Stomach smooth muscle (tissue), 2 donors: ENCODE data around the gene APELA.

Experiments used
- H3K27ac ChIP-seq: one replicate; pipeline ENCODE4 v1.7.0; 2013; ENCODE audit warnings: mild to moderate bottlenecking, low read length, inconsistent platforms
- H3K27me3 ChIP-seq, 2 donors: one replicate each; pipeline ENCODE4 v1.7.0; 2013; ENCODE audit warnings: low read length in 2 of 2; ENCODE audit not compliant: insufficient read depth in 2 of 2, control insufficient read depth in 1 of 2
- H3K36me3 ChIP-seq, 2 donors: one replicate each; pipeline ENCODE4 v1.7.0; 2013; ENCODE audit warnings: low read length in 2 of 2; ENCODE audit not compliant: control insufficient read depth in 2 of 2, insufficient read depth in 2 of 2
- H3K4me1 ChIP-seq: one replicate; pipeline ENCODE4 v1.7.0; 2013; ENCODE audit warnings: low read length; ENCODE audit not compliant: control insufficient read depth, insufficient read depth
- H3K4me3 ChIP-seq, 2 donors: one replicate each; pipeline ENCODE4 v1.7.0; 2013; ENCODE audit warnings: low read length in 2 of 2
- H3K9ac ChIP-seq, 2 donors: one replicate each; pipeline ENCODE4 v1.7.0; 2013; ENCODE audit warnings: low read length in 2 of 2, mild to moderate bottlenecking in 1 of 2
- H3K9me3 ChIP-seq, 2 donors: one replicate each; pipeline ENCODE4 v1.7.0; 2013; ENCODE audit warnings: low read length in 2 of 2; ENCODE audit not compliant: control insufficient read depth in 2 of 2
- donor health status: healthy.
- donor health status: Pancreatic carcinoma.

Gene APELA, protein sequence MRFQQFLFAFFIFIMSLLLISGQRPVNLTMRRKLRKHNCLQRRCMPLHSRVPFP

DNA sequence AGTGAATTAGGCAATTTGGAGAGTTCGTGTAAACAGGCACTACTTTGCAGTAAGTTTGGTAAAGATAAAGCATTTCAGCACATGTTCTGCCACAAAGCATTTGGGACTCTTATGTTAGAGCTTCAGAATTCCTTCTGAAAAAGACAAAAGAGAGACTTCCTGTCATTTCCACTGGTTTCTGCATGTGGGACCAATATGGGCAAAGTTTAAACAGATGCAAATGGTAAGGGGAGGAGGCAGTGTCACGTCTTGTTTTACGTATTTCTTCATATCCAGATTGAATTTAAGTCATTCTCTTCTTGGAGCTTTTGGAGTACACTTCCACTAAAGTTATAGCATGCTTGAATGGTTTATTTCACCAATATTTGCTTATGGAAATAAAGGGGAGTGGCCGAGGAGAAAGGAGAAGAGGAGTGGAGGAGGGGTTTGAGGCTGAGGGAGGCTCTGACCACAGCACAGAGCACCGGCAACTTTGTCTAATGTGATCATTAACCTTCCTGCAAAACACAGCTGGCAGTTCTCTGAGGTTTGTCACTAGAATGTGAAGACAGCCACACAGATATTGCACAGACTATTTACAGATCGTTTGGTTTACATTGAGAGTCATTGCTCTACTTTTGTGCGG is at the start of gene APELA:
Gene APELA (plus strand): TSS at position 479 of the 625 bp plus-strand sequence. CDS start 154 bp downstream, outside the sequence.
- Histone ChIP-seq H3K27ac (no peak within 1 kb of the TSS), H3K27me3 (no peaks in the 10 kb centered on the region), H3K9me3 (no peaks in the 10 kb centered on the region), H3K36me3 (no peaks in the 10 kb centered on the region), H3K4me1 (no peaks in the 10 kb centered on the region), H3K4me3 (no peak within 1 kb of the TSS), H3K9ac (no peak within 1 kb of the TSS)

DNA sequence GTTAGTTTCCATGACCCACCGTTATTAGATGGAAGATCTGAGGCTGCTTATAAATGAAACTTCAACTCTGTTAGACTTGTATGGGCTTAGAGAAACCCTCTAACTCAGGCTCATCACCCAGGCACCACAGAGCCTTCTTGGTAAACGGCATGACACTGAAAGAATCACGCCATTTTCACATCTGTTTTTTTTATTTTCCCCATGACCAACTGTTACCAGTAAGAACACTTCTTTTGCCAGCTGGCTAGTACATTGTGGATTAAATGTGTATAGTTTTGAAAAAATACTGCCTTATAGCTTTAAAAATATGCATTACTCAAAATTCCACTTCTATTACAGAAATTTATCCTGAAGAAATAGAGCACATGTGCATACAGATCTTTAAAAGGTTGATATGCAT is 48.0 kb upstream of the APELA start:
- H3K36me3 ChIP-seq: no peaks in the 10 kb centered on the region
- no peak overlapping the region for H3K4me3 ChIP-seq
- no peaks in the 10 kb centered on the region for H3K27me3 ChIP-seq
- no peaks in the 10 kb centered on the region for H3K9me3 ChIP-seq
- no peaks in the 10 kb centered on the region for H3K4me1 ChIP-seq
- H3K9ac ChIP-seq: no peak overlapping the region
- no peak overlapping the region for H3K27ac ChIP-seq

DNA sequence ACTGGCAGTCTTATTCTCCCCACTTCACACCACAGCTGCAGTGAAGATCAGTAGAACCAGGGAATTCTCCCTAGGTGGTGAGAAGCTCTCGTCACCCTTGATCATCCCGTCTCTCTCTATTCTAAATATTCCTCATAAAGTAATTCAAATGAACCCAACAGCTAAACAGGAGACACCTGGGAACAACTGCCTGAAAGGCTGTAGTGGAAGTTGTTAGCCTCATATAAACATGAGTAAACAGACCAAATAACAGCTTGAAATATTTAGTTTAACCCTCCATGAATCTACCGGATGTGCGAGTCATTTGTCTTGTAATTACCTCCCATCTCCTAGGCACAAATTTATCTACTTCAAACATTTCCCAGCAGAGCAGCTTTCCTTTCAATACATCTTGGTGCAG is 30.4 kb upstream of the APELA start:
- H3K27ac ChIP-seq: no peak overlapping the region
- H3K9me3 ChIP-seq: no peaks in the 10 kb centered on the region
- H3K36me3 ChIP-seq: no peaks in the 10 kb centered on the region
- H3K9ac ChIP-seq: no peak overlapping the region
- no peaks in the 10 kb centered on the region for H3K4me1 ChIP-seq
- no peak overlapping the region for H3K4me3 ChIP-seq
- H3K27me3 ChIP-seq: no peaks in the 10 kb centered on the region

DNA sequence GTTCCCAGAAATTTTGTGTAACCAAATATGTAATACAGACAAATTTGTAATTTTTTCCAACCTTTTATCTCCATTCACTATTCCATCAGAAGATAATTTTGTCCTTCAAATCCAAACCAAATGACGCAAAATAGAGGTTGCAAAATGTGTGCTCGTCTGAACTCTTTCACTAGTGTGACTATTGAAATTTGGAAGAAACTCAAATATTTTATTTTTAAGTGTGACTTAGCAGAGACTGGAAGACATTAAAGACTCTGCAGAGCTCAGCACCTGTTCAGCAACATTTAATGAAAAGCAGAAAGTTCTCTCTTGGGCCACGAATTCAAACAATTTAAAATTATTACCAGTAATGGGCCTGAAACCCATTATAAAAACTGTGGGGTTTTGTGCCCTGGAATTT is 30.0 kb upstream of the APELA start:
- H3K9ac ChIP-seq: no peak overlapping the region
- no peaks in the 10 kb centered on the region for H3K36me3 ChIP-seq
- no peaks in the 10 kb centered on the region for H3K27me3 ChIP-seq
- no peaks in the 10 kb centered on the region for H3K9me3 ChIP-seq
- no peak overlapping the region for H3K27ac ChIP-seq
- H3K4me1 ChIP-seq: no peaks in the 10 kb centered on the region
- no peak overlapping the region for H3K4me3 ChIP-seq

DNA sequence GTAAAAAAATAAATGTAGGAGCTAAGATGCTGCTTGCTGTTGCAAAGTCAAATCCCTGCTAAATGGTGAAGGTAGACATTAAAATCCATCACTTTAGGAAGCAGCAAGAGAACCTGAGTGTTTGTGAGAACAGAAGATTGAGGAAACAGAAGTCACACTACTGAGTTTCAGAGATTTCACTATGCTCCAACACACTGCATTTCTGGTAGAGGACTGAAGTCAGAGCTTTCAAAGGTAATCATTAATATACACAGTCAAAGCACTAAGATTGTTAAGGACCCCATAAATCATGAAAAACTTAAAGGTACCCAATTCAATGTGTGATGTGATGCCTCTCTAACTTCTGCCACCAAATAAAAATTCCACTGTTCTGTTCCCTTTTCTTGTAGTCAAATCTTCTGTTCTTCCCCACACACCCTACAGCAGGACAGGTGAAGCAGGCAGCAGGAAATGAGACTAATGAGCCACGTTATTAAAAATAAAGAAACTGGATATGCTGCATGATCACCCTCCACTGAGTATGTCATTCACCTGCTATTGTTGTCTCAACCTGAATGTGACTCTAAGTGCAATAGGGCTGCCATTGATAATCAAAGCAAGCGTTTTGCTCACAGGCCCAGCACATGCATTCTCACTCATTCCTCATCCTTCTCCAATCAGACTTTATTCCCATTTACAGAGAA is 28.9 kb upstream of the APELA start:
- no peaks in the 10 kb centered on the region for H3K9me3 ChIP-seq
- H3K36me3 ChIP-seq: no peaks in the 10 kb centered on the region
- H3K27me3 ChIP-seq: no peaks in the 10 kb centered on the region

DNA sequence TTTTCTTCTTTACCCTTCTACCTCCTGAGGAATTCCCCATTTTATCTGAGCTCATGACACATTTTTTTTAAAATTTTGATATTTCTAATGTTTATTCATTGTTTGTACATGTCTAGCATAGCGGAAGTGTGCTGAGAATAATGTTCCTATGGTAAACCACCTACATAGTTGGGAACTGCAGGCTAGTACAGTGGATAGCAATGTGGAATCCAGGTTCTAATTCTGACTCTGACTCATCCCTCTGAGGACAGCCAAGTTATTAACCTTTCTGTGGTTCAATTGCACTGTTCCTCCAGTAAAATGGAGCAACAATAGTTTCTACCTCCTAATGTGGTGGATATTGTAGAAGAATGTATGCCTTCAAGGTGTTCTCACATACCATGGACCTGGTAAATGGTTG is 20.6 kb upstream of the APELA start:
- H3K36me3 ChIP-seq: no peaks in the 10 kb centered on the region
- H3K9ac ChIP-seq: no peak overlapping the region
- no peaks in the 10 kb centered on the region for H3K27me3 ChIP-seq
- no peak overlapping the region for H3K4me3 ChIP-seq
- no peaks in the 10 kb centered on the region for H3K4me1 ChIP-seq
- no peak overlapping the region for H3K27ac ChIP-seq
- H3K9me3 ChIP-seq: no peaks in the 10 kb centered on the region

More for the DNA sequence above, 28.9 kb upstream of the APELA start:
- no peak overlapping the region for H3K9ac ChIP-seq
- no peaks in the 10 kb centered on the region for H3K4me1 ChIP-seq
- no peak overlapping the region for H3K27ac ChIP-seq
- no peak overlapping the region for H3K4me3 ChIP-seq

DNA sequence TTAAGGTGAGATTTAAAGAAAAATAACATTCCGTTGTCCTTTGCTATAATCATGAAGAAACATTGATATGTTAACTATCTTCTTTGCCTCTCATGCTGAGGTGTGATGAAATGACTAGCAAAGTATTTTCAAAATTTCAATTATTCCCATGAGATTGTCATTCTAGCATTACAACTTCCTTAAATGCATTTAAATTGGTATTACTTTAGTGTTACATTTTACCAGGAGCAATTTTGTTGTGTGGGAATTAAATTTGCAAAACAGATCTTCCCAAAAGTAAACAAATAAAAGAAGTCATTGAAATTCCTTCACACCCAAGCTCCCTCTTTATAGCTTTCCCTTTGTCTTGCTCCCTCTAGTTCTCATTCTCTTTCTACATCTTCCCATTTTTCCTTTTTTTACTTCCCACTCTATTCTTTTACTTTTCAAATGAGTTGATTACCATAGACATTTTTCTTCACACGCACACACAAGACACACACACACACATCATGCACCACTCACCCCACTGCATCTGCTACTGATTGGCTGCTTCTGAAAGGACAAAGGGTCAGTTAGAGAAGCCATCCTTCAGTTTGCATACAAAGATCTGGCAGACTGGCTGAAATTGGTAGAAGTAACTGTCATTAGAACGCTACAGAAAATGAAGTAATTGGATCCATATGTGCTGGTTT is 10.0 kb upstream of the APELA start:
- no peaks in the 10 kb centered on the region for H3K9me3 ChIP-seq
- H3K27me3 ChIP-seq: no peaks in the 10 kb centered on the region
- H3K27ac ChIP-seq: no peak overlapping the region
- H3K36me3 ChIP-seq: no peaks in the 10 kb centered on the region
- no peaks in the 10 kb centered on the region for H3K4me1 ChIP-seq
- H3K9ac ChIP-seq: no peak overlapping the region
- no peak overlapping the region for H3K4me3 ChIP-seq

DNA sequence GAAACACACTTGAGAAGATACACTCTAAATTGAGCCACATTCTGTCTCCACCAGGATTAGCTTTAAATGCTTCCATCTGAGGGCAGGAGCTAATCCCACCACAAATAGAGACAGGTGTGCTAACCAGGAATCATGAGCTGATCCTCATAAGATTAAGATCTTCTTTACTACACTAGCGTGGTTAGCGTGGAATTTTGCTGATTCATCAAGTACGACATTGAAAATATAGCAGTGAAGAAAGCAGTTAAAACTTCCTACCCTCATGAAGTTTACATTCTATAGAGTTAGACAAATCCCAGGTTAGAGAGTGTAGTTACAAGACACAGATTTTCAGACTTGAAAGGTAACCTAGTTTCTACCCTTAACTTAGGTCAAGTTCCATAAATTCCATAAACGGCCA is 5.3 kb upstream of the APELA start:
- Histone ChIP-seq H3K27ac (no peak overlapping the region), H3K4me1 (no peaks in the 10 kb centered on the region), H3K36me3 (no peaks in the 10 kb centered on the region), H3K27me3 (no peaks in the 10 kb centered on the region), H3K9ac (no peak overlapping the region), H3K4me3 (no peak overlapping the region), H3K9me3 (no peaks in the 10 kb centered on the region)

DNA sequence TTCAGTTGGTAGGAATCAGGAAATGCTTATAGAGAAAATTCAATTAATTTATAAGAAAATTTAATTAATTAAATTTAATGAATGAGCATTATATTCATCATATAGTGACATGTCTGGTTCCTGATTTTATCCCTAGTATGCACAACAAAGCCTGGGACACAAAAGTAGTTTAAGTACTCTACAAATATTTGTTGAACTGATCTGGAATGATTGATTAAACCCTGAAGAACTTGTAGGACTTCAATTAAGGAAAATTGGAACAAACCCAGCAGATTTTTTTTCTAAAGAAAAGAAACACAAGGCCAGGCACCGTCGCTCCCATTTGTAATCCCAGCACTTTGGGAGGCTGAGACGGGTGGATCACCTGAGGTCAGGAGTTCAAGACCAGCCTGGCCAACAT is 4.5 kb upstream of the APELA start:
- no peaks in the 10 kb centered on the region for H3K4me1 ChIP-seq
- H3K27ac ChIP-seq: no peak overlapping the region

DNA sequence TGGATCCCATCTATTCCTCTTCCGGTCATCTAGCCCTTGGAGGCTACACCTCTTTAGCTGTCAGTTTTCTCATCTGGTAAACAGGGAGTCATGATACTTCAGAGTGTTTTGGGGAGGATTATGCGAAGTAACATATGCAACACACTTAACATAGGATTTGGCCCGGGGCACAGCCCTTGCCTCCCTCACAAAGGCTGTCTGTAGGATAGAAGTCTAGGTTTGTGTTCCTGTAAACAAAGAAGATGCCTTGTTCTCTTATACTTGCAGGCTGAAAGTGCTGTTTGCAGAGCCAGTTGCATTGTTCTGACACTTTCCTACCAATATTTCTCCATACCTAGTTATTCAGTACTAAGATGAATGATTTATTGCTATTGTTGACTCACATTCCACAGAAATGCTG is 2.2 kb upstream of the APELA start:
- Histone ChIP-seq H3K4me3 (no peak overlapping the region), H3K4me1 (no peaks in the 10 kb centered on the region), H3K27me3 (no peaks in the 10 kb centered on the region), H3K27ac (no peak overlapping the region), H3K9ac (no peak overlapping the region), H3K9me3 (no peaks in the 10 kb centered on the region), H3K36me3 (no peaks in the 10 kb centered on the region)

More for the DNA sequence above, 4.5 kb upstream of the APELA start:
- no peaks in the 10 kb centered on the region for H3K27me3 ChIP-seq
- H3K4me3 ChIP-seq: no peak overlapping the region
- no peaks in the 10 kb centered on the region for H3K36me3 ChIP-seq
- no peak overlapping the region for H3K9ac ChIP-seq
- no peaks in the 10 kb centered on the region for H3K9me3 ChIP-seq
